NK-92 treated with Interleukin-12 subunit alpha and Interleukin-12 subunit beta, amount 100 ng/mL, for 24 hours (cell line): ENCODE results near the gene FLT4.
A peak's percentile ranks its signal among the peaks of the same experiment; 100 is the strongest.

Experiments used
- DNase-seq: peaks from one replicate; lab custom pipeline; 2025; lab: John Stamatoyannopoulos, UW

FLT4 gene

DNA sequence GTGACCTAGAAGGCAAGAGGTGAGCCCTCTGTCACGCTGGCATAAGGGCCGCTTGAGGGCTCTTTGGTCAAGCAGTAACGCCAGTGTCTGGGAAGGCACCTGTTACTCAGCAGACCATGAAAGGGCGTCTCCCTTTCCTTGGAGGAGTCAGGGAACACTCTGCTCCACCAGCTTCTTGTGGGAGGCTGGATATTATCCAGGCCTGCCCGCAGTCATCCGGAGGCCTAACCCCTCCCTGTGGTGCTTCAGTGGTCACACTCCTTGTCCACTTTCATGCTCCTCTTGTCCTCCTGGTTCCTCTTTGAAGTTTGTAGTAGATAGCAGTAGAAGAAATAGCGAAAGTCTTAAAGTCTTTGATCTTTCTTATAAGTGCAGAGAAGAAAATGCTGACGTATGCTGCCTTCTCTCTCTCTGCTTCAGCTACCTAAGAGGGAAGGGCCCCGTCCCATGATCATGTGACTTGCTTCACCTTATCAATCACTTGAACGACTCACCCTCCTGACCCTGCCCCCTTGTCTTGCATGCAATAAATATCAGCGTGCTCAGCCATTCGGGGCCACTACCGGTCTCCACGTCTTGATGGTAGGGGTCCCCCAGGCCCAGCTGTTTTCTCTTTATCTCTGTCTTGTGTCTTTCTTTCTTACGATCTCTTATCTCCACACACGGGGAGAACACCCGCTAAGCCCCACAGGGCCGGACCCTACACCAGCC lies 41.4 kb downstream of the FLT4 start:
- no peak for DNase-seq

DNA sequence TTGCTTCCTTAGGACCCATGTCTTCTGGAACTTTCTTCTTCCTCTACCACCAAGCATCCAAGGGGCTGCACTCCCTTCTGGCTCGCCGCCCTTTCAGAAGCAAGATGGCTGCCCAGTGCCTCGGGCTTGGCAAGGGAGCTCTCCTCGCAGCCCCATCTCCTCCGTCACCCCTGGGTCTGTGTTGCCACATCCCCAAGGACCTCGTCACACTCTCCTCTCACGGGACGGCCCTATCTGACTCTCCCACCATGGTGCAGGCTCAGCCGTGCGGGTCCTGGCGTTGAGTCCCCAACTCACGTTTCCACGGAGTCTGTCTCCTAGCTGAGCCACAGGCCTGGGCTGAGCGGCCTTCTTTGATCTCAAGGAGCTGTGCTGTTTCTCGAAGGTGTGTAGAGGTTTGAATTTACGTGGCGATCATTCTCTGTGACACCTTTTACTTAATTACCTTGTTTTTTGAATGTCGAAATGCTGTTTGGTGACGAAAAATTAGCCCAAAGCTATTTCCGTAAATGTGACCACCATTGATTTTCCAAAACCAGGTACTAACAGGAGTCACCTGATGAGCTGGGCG lies 43.1 kb downstream of the FLT4 start:
- no peak for DNase-seq

DNA sequence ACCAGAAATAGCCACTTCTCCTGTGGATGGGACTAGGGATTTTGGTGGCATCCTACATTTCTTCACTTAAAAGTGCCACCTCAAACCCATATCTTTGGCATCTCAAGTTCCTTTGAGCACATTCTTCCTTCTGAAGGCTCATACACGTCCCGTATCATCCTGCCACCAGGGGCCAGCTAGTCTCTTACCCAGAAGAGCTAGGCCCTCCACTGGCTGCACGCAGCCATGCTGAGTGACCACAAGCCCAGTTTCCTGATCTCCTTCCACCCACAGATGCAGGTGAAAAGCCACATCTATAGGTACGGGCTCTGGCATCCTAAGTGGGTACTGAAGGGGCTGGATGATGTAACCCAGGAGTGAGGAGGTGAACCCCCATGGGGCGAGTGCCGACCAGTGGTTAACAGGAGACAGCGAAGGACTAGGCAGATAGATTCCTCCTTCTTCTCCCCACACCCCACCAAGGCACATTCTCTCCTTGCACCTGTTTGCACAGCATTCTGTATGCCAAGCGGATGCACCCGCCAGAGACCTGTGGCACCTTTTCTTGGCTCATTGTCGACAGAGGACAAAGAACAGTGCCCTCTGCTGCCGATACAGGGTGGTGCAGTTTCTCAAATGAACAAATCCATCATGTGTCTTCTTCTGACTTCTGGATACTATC lies 43.7 kb downstream of the FLT4 start:
- DNase-seq, result peak; percentile 14

DNA sequence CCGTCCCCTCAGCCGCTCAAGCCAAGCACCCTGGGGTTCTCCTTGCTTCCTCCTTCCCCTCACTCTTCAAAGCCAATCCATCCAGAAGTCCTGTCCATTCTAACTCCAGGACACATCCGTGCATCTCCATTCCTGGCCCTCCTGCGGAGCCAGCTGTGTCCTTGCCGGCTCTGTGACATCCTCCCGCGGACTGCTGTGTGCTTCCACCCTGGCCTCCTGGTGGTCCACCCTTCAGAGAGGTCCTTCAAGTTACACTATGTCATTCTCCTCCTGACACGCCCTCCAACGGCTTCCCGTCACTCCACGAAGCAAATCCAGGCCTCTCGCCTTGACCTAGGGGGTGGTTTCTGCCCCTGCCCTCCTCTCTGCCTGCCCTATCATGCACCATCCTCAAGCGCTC lies 45.1 kb downstream of the FLT4 start:
- no peak for DNase-seq

DNA sequence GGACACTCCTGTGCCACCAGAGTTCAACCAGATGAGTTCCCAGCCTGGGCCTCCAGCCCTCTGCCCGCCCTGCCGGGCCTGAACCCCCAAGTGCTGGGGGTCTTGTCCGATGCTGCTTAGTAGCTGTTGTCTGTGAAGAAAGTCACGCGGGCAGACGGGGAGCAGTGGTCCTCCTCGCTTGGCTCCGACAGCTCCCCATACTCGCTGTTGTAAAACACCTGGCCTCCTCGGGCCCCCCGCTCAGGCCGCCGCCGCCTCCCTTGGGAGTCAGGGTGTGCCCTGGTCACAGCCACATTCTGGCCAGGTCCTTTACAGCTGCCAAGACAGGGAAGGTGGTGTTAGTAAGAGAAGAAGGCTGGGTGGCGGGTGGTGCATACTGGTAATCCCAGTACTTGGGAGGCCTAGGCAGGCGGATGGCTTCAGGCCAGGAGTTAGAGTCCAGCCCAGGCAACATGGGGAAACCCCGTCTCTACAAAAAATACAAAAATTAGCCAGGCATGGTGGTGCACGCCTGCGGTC lies 46.3 kb downstream of the FLT4 start:
- no peak for DNase-seq

DNA sequence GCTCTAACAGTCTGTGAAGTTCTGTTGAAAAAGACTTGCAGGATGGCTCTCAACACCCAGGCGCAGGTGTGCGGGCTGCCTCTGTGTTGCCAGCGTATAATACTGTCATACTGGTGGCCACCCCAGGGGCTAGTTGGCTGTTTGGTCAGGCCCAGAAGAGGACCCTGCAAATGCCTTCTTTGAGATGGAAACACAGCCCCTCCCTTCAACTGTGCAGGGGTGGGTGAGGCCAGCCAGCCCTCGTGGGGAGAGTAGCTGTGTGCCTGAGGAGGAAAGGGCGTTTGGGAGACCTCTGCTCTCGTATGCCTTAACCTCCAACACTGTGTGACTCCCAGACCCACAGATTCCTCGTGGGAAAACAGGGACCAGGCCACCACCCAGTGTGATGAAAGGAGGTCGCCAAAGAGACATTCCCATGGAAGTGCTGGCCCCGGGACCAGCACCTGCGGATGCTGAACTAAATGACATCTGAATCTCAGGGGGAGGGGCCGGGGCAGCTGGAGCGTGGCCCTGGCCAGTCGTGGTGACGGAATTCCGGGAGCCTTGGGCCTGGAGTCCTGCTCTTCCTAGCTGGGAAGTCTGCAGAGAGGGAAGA lies 46.8 kb downstream of the FLT4 start:
- no peak for DNase-seq

DNA sequence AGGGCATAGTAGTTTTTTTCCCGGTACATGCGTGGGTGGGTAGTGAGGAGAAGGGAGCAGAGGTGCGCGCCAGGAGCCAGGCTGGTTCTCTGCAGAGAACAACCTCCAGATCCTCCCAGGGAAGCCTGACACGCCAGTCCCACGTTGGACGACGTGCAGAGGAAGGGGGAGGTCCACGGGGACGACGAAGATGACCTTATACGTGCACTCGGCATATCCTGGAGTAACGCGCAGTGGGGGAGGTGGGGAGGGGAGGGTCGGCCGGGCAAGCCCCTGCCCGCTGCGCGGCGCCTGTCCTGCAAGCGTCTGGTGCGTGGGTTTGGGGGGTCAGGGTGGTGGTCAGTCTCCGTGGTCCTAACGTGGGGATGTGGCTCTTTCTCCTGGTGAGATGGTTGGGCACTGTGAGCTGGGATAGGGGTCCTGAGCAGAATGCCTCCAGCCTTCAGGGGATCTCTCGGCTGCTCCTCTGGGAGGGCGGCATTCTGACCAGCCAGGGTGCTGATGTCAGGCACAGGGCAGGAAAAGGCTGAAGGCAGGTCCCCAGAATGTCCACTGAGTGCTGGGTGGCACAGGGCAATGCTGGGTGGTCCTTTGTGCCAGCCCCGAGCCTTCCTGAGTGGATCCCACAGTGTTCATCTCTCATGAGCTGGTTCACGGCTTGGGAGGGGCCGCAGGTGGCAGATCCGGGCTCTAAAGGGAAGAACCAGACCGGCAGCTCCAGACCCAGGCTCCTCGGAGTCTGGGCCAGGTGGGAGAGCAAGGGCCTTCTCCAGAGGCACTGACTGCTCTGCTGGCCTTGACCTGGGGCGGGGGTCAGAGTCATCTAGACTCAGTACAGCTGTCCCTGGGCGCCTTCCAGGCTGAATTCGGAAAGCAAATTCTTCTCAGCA lies 47.6 kb downstream of the FLT4 start:
- no peak for DNase-seq

DNA sequence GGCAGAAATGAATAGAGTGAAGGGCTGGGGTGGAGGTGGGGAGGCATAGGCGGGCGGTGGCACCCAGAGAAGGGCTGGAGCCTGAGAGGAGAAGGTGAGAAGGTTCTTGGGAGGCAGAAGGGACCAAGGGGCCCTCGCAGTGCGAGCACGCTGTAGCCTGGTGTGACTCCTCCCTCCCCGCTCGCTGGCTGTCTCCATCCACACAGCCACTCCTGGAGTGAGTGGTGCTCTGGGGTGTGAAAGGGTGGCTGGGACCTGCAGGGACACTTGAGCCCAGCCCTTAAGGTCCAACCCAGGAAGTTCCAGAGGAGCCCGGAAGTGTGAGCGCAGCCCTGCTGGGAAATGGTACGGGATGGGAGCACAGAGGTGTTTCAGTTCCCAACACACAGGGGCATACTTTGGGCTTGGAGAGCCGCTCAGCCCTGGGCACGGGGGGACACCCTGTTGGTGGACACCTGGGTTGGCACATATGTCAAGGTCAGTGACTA lies 48.8 kb downstream of the FLT4 start:
- DNase-seq, result no peak

DNA sequence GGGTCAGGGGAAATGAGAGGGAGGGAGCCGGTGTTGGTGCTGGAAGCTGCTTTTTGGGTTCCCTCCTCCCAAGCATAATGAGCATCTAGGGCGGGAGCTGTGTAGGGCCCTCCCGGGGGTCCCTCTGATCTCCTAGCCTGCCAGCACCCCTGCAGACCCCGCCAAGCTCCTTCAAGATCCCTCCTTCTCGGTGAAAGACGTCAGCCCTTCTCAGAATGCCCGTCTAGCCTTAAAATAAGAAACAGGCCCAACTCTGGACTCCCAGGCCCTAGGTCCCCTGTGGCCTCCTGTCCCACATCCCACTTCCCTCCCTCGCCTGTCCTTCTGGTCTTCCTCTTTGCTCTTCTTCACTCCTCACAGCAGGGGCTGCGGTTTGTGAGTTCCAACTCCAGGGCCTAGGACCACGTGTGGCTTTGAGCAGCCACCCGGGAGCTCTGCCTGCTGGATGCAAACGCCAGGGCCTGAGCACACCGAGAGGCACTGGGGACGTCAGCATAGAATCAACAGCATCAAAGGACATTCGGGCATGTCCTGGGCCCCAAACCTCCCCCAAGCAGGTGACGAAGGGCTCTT lies 49.3 kb downstream of the FLT4 start:
- no peak for DNase-seq

DNA sequence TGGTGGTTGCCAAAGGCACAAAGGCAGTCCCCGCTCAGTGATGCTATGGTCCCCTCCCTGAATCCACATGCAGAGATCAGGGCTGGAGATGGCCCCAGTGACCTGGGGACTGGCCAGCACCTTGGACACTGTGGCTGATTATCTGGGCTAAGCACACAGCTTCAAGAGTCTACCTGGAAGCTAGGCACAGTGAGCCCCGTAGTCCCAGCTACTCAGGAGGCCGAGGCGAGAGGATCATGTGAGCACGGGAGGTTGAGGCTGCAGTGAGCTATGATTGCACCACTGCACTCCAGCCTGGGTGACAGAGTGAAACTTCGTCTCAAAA lies 49.8 kb downstream of the FLT4 start:
- DNase-seq, result no peak

DNA sequence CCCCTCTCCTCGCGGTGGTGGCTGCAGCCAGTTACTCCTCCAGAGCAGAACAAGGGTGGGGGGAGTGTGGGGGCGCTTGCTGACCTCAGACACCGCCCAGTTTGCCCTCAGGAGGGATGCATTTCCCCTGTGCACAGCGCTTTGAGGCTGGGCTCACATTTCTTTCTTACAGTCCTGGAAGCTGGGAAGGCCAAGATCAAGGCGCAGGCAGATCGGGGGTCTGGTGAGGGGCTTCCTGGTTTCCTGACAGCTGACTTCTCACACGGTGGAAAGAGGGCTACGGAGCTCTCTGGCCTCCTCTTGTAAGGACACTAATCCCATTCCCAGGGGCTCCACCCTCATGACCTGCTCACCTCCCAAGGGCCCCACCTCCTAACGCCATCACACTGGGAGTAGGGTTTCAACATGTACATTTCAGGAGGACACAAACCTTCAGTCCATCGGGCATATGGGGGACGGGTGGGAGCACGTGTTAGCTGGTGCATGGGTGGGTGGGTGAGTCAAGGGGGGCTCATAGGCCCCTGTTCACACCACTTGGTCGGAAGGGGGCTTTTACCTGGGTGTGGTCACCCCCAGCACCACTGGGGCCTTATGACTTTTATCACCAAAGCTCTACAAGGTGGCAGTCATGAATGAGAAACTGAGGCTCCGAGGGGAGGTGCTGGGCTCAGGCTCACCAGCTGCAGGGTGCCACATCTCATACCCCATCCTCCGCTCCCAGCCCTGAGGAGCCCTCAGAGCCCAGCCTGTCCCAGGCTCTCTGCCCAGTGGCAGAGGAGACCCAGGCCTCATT lies 50.4 kb downstream of the FLT4 start:
- DNase-seq, result no peak

DNA sequence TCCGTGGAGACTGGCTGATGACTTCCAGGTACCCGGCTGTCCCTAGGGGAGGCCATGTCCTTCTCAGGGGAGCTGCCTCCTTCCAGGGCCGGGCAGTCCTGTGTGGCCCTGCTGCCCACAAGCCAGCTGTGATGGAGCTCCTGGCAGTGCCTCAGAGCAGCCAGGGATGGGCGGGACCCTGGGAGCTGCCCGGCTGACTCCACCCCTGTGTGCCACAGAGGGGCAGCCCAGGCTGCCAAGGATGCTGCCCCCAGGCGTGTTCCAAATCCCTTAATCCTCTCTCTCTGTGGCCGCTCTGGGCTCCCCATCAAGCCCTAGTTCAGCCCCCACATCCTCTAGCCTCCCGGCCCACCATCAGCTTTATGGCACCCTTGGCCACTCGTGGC lies 51.1 kb downstream of the FLT4 start:
- no peak for DNase-seq

DNA sequence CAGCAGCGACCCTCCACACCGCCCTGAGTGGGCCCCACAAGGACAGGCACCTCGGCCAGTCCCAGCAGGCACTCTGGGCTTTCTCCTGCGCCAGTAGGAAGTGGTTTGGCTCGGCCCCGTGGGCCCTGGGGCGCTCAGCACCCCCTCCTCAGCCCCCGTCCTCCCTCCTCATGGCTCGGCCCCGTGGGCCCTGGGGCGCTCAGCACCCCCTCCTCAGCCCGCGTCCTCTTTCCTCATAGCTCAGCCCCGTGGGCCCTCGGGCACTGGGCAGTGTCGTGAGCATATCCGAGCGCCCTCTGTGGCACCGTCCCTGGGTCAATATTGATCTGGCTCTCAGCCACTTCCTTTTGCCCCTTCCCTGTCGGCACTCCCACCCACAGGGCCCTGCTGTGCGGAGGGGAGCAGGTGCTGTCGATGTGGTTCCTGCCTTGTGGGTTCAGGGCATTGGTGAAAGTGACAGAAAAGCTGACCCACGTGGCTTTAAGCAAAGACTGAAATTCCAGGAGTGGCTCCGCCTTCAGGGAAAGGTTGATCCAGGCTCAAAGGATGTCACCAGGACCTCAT lies 52.6 kb downstream of the FLT4 start:
- DNase-seq, result no peak

DNA sequence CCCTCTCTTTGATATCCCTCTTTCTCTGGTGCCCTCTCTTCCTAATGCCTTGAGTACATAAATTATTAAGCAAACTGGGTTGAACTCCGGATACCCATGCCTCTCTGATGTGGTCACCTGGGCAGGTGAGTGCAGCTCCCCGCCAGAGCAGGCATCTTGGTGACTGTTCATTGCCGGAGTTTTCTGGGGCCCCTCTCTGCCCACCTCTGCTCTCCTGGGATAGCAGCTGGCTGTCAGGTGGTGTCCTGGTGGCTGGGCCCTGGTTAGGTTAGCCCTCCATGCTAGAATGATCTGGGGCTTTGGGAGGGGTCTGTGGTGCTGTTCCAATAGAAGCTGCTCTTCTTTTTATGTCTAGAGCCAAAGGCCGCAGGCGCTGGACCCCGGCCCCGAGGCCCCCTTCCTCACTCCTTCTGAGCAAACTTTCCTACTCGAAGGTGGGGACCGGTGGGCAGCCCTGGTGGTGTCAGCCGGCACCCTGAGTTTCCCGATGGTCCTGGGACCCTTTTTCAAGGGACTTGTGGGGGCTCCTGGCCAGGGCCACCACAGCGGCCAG lies 53.2 kb downstream of the FLT4 start:
- no peak for DNase-seq

DNA sequence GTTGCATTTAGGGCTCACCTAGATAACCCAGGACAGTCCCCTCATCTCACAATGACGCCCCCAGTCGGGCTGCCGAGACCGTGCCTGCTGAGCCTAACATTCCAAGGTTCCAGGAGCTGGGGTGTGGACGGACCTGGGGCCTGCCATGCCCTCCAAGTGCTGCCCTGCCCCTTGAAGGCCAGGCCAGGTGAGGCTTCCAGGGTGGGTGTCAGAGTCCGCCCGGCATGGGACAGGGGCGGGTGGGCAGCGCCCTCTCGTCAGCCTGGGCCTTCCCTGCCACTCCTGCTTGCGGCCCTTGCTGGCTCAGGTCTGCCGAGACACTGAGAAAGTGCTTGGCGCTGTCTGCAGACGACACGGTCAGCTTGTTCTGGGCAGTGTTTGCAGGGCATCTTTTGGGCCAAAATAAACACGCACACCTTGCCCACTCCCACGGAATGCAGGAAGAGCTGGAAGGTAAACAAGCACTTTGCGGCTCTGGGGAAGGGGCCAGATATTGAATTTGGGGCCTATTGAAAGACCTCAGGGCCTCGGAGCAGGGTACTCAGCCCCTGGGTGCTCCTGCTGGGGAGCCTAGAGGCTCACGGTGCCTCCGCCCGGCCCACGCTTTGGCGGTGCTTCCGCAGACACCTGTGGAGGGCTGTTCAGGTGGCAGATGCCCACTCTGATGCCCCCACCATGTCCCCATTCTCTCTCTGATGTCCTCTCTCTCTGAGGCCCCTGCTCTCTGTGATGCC lies 53.9 kb downstream of the FLT4 start:
- DNase-seq, result no peak

DNA sequence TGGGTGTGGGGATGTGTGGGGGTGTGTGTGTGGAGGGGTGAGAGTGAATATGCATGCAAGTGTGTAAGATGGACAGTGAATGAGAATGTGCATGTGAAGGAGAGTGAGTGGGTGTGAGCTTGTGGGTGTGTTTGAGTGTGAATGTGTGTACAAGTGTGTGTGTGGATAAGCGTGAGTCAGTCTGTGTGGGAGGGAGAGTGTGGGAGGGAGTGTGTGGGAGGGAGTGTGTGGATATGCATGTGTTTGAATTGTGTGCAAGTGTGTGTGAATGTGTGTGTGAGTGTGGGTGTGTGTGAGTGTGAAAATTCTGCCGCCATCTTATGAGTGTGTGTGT lies 54.4 kb downstream of the FLT4 start:
- no peak for DNase-seq

DNA sequence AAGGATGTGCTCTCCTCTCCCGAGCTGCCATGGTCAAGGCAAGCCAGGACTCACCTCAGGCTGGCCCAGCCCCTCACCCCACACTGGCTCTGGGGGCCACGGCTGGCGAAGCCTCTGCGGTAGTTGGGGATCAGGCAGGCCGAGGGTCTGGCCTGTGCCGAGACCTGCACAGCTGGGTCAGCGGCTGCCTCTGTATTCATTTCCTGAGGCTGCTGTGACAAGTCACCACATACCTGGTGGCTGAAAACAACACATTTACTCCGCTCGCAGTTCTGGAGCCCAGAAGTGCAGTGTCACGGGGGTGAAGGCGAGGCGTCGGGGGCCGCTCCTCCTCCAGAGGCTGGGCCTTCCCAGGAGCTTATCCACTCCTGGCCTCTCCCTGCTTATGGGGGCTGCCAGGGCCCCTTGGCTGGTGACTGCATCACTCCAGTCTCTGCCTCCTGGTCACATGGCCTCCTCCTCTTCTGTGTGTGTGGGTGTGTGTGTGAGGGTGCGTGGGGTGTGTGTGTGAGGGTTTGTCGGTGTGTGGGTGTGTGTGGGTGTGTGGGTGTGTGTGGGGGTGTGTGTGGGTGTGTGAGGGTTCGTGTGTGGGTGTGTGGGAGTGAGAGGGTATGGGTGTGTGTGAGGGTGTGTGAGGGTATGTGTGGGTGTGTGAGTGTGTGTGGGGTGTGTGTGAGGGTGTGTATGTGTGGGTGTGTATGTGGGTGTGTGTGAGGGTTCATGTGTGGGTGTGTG lies 54.9 kb downstream of the FLT4 start:
- no peak for DNase-seq

DNA sequence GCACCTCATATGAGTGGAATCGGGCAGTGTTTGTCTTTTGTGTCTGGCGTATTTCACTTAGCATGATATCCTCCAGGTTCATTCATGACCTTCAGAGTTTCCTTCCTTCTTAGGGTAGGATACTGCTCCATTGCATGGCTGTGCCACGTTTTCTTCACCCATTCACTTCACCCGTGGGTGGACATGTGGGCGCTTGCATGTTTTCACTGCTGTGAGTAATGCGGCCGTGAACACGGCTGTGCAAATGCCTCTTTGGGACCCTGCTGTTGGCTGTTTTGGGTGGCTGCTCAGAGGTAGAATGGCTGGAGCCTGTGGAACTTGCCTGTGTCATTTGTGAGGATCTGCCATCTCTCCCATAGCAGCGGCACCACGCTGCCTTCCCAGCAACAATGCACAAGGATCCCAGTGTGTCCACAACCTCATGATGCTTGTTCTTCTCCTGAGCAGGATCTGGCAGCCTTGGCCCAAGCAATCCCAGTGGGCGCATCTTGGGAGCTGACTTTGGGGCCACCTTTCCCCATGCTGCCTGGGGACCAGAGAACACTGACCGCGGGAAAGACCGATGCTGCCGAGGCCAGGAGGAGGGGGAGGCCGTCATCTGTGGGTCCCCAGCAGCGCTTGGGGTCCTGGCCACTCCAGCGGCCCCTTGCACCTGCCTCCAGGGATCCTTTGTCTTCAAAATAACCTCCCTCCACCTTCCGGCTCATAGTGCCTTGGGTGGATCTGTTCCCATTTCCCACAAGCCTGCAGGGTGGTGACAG lies 55.8 kb downstream of the FLT4 start:
- DNase-seq, result no peak
